HG02678 (cell line): ENCODE results near the gene PRR5L.
"Not testable (repeated sequence)": the region's sequence is repeated elsewhere in the genome, so short reads cannot be mapped to it uniquely, and the experiment has no call there.

Experiments
- ATAC-seq: cut with Tn5 transposase; IDR thresholded peaks from one replicate; pipeline ENCODE4 v1.9.1; 2021; ENCODE audit warnings: mild to moderate bottlenecking, moderate library complexity; ENCODE audit not compliant: unreplicated experiment

The PRR5L gene

DNA sequence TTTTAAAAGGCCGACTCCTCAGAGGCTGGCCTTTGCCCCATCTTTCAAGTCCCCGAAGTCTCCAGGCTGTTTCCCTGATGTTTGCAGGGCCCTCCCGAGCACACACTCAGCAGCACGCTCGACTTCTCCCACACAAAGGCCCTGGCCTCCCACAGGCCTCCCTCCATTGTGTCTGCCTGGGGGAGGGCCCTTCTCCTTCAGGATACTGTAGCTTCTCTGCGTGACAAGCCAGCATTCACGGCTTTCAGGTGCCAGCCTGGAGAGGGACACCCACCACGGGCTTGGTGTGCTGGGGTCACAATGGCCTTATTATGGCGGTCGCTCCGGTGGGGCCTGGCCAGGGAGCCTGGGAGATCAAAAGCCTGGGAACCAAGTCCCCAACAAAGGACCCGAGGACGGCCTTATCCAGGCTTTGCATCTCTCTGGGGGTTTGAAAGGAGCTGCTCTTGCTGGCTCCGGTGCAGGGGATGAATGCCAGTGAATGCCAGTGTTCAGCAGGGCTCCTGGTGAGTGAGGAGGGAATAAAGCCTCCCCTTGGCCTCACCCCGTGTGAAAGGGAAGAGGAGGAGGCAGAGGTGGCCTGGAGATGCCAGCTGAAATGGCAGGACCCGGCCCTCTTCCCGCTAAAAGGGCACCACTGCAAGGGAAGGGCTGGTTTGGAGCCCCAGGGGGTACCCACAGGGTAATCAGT is 159.0 kb downstream of the PRR5L start:
- ATAC-seq: no peak

DNA sequence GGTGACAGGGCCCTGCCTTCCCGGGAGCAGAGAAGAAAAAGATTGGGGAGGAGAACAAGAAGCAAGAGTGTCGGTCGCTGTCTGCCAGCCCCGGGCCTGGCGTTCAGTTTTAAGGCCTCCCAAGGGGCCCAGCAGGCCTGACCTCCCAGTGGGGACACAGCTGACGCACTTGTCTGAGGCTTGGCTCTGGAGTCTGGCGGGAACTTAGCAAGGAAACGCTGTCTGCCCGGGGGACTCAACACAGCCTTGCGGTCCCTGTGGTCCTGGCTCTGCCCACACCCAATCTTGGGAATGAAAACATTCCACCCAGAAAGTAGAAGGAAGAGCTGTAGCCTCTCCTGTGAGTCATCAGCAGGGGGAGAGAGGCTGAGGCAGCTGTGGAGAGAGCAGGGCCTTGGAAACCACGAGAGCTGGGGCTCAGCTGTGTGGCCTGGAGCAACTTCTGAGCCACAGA is 159.6 kb downstream of the PRR5L start:
- no peak for ATAC-seq

DNA sequence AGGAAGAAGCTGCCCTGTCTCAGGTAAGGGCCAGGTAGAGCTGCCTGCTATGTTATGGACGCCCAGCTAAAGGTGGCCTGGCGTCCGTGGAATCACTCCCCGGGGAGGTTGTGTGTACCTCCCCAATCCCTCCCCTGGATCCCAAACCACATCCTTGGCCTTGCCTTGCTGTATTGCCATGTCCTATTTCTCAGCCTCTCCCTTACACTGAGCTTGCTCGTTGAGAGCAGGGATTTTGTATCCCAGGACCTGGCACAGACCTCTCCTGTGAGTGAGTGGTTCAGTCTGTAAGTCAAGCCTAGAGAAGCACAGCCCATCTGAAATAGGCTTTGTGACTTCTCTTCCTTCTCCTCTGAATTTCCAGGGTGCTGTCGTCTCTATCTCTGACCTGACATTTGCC is 160.1 kb downstream of the PRR5L start:
- ATAC-seq: no peak

DNA sequence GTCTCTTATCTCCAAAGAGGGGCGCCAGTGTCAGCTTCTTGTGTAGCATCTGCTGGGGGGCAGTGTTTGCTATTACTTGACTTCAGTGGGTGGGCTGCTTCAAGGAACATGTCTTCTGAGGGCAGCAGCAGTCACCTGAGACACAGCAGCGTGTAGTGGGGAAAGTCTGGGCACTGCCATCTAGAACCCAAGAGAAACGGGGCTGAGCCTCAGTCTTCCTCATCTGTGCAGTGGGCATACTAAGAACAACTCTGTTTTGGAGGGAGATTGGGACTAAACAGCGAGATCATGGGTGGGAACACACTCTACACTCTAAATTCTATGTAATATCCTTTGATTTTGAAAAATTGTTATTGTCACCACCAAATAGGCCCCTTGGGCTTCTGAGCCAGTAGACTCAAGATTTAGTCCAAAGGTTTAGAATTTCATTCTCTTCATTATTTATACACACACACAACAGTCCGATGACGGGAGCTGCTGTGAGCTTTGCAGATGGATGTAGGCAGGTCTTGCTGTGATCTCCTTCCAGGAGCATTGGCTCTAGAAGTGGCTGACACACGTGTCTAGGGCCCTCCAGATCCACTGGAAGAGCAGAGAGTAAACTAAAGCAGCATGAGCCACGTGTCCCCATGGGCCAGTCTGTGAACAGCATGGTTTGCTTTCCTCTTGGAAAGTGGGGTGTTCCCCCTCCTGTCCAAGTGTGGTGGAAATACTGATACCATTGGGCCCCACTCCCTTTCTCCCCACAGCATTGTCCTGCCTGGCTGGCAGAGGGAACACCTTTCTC is 162.2 kb downstream of the PRR5L start:
- no peak for ATAC-seq

DNA sequence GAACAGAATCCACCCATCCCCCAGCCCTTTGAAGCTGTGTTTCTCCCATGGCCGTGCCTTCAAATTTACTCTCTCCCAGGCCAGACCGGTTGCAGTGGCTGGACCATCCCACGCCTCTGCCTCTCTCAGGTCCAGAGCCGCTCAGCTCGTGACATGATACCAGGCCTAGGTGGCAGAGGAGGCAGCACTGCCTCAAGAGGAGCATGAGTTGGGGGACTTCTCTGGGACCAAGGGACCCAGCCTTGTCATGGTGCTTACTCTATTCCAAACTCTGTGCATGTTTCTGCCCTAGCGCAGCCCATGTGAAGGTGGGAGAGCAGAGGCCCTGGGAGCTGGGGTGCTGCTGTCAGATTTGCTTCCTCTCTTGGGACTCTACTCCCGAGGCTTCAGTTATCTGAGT is 163.0 kb downstream of the PRR5L start:
- no peak for ATAC-seq

DNA sequence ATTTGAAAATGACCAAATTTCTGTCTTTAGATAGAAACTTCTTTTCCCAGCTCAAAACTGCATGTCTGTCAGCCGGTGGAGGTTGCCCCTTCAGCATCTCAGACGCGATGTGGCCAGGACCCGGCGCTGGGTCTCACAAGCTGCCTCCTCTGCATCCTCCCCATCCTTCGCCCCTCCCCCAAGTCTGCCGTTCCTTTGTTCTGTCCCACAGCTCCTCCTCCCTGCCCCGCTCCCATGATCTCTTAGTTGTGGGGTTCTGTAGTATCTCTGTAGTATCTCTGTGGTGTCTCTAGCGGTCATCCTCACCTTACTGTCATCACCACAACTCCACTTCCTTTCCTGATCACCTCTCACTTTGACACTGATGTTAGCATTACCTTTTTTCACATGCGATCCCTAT is 164.1 kb downstream of the PRR5L start:
- no peak for ATAC-seq

DNA sequence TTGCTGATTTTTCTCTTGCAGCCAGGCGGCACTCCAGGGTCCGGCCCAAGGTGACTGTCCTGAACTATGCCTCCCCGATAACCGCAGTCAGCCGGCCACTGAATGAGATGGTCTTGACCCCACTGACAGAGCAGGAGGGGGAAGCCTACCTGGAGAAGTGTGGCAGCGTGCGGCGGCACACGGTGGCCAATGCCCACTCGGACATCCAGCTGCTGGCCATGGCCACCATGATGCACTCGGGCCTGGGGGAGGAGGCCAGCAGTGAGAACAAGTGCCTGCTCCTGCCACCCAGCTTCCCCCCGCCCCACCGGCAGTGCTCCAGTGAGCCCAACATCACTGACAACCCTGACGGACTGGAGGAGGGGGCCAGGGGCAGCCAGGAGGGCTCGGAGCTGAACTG is 166.2 kb downstream of the PRR5L start:
- ATAC-seq: no peak

DNA sequence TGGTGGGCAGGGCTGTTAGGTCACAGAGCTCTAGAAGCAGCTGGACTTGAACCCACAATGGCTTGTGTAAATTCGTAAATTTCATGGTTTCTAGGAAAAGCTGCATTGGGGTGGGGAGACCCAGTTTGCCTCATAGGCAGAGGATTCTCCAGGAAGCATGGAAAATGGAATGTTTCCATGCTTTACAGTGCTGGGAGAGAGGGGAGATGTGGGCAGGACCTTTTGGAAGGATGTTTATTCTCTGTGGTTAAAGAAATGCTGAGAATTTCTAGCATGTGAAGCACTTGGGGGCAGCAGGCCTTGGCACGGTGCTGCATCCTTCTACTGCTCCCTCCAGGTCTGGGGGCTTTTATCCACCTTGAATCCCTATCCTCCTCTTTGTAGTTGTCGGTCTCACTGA is 167.7 kb downstream of the PRR5L start:
- ATAC-seq: no peak

DNA sequence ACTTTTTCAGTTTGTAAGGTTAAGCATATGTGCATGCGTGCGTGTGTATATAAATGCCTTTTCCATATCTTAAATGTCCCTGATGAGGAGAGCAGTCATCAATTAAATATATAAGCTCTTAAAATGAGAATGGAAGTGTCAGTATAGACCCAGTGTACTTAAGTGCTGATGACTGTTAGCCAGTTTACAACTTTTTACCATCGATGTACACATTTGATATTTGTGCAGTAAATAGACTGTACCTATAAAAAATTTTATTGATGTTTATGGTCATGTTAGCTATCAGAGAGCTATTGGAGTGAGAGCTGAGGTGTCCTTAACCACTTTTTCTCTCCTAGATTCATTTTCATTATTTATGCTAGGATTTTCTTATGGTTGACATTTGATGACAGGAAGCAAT is 168.6 kb downstream of the PRR5L start:
- no peak for ATAC-seq

DNA sequence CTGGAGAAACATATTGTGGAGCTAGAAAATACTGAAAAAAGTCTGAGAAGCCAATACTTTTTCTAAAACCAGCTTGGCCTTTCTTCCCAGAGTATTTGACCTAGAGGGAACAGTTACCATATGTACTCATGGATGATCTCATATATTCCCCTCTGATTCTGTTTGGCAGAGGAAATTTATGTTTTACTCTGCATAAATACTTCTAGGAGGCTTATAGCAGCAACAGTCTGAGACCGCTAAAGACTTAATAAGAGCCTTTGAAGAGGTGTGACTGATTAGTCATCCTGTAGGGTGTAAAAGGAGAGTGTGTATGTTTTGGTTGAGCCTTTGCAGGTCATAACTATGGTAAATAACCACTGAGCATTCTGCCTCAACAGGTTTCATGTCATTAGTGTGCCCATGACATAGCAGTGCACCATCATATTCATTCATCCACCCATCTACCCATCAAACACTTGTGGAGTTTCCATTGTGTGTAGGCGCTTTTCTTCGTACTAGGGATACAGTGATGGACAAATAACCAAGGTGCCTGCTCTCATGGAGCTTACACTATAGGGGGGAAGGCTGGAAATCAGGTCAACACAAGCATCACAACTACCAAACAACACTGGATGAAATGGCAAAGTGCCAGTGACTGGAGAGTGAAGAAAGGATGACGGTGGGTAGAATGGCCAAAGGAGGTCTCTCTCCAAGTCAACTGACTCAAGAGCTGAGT is 169.5 kb downstream of the PRR5L start:
- ATAC-seq: no peak

DNA sequence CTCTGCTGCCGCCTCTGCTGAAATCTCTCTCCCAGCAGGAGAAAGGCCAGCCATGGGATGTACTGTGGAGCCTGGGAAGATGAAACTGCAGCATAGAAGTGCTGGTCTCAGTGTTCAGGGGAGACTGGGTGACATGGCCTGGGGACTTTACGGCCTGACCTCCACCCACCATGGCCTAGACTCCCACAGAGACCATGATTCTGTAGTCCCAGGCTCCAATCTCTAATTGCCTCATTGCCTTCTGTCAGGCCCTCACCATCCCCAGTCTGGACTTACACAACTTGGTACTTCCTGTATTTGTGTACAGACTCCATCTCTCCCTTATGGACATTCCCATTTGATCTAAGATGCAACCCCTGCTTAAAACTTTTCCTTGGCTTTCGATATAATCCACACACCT is 170.9 kb downstream of the PRR5L start:
- ATAC-seq: no peak

DNA sequence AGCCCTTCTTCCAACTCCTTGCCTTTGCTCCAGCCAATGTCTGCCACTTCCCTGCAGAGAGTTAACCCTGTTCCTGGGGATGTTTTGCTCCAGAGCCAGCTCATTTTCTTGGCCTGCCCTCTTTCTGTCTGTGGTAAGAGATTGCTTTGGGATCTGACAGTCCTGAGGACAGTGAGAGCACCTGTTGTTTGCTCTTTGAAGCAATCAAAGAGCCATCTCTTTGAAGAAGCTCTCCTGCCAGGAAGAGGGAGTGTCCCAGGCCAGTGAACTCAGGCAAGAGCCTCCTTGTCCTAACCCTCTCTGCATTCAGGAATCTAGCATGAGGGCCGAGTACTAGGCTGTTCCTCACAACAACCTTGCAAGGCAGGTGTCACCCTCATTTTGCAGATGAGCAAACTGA is 171.8 kb downstream of the PRR5L start:
- ATAC-seq: no peak

DNA sequence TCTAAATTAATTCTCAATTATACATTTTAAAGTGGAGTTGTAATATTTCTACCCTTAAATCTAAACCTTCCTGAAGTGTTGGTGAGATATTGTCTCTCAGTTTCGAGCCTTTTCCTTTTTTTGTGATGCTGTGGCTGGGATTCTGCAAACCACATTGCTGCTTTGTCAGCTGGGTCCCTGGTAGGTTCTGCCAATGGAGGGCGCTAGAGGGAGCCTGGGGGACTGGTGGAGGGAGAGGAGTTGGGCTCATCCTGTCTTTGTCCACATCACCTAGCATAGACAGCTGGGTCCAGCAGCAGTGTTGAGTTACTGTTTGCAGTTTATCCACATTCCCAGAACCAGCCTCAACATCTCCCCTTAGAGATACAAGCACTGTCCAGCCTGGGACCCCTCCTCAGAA is 173.0 kb downstream of the PRR5L start:
- ATAC-seq: no peak

DNA sequence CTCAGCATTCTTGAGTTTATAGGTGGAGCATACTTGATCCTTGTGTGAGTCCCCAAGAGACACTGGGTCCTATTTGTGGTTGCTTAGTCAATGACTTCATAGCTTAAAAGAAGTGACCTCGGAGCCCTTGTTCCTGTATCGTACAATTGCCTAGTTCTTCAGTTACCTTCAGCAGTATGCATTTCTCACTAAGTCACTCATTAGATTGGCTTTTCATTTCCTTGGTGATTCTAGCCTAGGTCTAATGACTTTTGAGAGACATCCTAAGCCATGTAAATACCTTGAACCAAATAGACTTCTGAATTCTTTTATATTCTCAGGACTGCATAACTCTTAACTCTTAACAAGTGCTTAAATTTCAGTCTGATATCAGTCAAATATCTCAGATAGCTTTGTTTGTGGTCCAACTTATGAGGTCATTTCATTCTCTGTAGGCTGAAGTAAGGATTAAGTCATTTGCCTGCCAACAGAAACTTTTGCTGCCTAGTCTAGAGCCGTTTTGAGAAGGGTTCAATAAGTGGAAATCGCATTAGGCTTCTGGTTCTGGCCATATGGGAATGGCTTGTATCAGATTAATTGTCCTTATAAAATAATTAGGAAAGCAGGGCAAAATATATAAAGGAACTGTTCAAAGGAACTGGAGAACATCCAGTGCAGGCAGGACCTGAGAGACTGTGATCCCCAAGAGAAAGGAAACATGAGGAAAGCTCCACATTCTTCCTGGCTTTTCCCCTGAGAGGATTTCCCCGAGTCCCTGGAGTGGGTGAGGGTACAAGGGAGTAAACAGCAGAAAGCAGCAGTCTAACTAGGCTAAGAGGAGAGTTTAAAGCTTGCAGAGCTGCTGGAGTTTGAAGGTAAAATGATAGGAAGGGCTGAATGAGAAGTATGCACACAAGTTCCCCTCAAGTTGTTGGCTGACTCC is 174.1 kb downstream of the PRR5L start:
- ATAC-seq: no peak

DNA sequence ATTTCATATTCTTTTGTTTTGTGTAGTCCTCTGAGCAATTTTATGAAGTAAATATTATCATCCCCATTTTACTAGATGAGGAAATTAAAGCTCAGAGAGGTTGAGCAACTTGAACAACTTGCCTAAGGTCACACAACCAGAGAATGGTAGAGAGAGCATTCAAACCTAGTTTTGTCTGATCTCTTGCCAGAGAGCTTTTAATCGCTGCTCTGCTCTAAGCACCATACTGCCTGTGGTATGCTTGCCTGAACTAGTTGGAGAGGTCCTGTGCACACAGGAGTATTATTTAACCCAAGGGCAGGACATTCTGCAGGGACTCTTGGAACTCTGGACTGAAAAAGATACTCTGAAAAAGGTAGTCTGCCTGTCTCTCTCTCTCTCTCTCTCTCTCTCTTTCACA is 175.5 kb downstream of the PRR5L start:
- no peak for ATAC-seq

DNA sequence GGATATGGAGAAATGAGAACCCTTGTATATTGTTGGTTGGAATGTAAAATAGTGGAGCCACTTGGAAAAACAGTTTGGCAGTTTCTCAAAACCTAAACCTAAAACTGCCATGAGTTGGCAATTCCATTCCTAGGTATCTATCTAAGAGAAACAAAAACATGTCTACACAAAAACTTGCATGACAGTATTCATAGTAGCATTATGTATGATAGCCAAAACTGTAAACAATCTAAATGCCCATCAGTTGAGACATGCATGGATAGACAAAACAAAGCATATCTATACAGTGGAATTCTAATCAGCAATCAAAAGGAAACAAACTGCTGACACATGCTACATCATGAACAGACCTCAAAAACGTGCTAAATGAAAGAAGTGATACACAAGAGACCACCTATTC is 179.1 kb downstream of the PRR5L start:
- no peak for ATAC-seq

DNA sequence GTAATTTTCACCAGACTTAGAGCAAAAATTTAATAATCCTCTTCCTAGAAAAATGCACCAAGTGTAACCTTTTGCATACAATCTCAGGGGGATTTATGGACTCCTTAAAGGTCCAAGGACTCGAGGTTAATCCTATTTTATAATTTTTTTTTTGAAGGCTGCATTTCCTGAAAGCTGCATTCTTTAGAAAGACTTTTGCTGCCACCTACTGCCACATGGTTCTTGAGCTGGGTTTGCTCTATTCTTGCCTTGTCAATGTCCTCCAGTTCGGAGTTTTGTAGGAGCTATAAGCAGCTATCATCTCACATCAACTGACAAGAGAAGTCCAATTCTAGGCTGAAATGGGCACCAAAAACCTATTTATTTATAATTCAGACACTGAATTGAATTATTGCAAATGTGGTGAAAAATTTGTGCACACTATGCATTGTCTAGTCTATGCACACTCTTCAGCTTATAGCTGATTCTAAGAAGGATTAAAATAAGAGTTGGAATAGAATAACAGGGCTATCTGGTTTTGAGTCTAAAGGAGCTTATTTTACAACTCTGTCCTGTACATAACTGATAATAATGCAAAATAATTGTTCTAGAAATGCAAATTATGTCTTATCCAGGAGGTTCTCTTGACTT is 182.7 kb downstream of the PRR5L start:
- peak; percentile 47 for ATAC-seq

DNA sequence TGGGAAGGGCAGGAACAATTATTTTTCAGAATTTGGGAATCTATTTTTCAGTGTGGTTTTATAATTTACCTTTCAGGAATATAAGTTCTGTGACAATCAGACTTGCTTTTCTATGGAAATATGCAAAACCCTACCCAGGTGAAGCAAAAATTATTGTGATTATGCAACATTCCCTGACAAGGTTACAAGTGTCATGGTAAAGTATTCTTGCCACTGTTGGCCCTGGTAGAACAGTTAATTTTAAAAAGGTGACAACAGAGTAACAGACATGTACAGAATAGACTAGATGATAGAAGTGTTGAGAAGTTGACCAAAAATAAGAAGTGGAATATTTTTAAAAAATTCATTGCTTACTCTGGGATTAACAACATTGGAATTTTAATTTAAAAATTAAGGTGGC is 184.7 kb downstream of the PRR5L start:
- no peak for ATAC-seq

DNA sequence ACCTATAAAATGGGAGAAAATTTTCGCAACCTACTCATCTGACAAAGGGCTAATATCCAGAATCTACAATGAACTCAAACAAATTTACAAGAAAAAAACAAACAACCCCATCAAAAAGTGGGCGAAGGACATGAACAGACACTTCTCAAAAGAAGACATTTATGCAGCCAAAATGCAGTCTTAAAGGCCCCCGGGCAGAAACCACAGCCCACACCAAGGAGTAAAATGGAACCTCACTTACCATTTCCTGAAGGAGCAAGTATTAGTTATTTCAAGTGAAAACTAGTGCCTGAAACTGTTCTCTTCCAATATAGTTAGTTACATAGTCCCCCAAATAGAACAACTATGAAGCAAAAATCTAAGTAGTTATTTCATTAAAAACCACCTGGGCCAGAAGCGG is 187.0 kb downstream of the PRR5L start:
- ATAC-seq: not testable (repeated sequence)

DNA sequence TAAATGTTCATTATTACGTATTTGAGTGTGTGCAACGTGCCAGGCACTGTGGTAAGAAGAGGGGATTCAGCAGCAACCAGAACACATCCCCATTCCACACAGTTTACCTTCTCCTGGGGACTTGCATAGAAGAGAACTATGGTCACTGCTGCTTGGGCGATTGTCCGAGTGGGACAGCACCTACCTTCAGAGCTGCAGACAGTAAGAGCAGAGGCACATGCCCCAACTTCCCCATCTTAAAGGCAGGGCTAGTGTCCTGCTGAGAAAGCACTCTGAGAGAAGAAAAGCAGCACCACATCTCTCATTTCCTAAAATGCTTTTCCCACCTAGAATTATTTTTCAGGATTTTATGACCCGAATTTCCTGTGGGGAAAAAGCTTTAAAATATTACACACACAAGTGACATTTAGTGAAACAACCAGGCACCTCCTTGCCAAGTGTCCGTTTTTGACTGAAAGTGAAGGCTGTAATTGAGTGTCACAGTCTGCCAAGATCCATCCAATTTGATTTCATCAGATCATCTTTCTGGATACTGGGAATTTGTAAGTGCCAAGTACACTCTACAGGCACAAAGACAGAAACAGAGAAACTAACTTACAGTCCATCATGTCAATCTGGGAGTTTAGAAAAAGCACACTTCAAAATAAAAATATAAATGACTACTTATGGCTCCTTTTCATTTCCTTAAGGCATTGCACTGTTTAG is 189.4 kb downstream of the PRR5L start:
- ATAC-seq: no peak
